Fibroblast of lung (primary cell): ENCODE results near the gene NRF1.
"Not testable (repeated sequence)": the region's sequence is repeated elsewhere in the genome, so short reads cannot be mapped to it uniquely, and the experiment has no call there.

Source experiments
- CTCF ChIP-seq, 2 donors: IDR thresholded peaks in 1 of 2; conservative IDR thresholded peaks in 1 of 2; 1 replicate in 1 of 2; 2 replicates in 1 of 2; pipeline ENCODE4 v1.5.1; 2011 to 2012; ENCODE audit warnings: low read length in 2 of 2, control low read depth in 1 of 2, inconsistent platforms in 1 of 2, low read depth in 1 of 2, mild to moderate bottlenecking in 1 of 2
- EZH2 ChIP-seq: IDR thresholded peaks from 2 replicates; pipeline ENCODE4 v1.5.1; 2012; ENCODE audit warnings: low read length, control low read depth, mild to moderate bottlenecking; ENCODE audit errors: missing control alignments

- not testable (repeated sequence) for TF ChIP-seq CTCF (conservative IDR thresholded peaks at IDR 0.05 in 1 of 2, IDR thresholded peaks at IDR 0.05 in 1 of 2; ENCODE audit: low read depth in 1 of 2, low read length in 2 of 2); EZH2
Measured at GRCh38 chr7:129794461-129794860, 182.9 kb downstream of the NRF1 start.
